Measurements from ENCODE around the gene AMPD3. TPM values are rescaled to one million over a fixed set of nuclear protein-coding genes. Genes with fewer than 3 reads are reported as not detected.
A peak's percentile ranks its signal among the peaks of the same experiment; 100 is the strongest.

Gene AMPD3
- total and polyA plus RNA-seq, 2 of the 13 experiments (the other 11 are each of a cell fraction or from before 2014, with no cell fraction given), result 0.33 to 2.3 TPM

DNA sequence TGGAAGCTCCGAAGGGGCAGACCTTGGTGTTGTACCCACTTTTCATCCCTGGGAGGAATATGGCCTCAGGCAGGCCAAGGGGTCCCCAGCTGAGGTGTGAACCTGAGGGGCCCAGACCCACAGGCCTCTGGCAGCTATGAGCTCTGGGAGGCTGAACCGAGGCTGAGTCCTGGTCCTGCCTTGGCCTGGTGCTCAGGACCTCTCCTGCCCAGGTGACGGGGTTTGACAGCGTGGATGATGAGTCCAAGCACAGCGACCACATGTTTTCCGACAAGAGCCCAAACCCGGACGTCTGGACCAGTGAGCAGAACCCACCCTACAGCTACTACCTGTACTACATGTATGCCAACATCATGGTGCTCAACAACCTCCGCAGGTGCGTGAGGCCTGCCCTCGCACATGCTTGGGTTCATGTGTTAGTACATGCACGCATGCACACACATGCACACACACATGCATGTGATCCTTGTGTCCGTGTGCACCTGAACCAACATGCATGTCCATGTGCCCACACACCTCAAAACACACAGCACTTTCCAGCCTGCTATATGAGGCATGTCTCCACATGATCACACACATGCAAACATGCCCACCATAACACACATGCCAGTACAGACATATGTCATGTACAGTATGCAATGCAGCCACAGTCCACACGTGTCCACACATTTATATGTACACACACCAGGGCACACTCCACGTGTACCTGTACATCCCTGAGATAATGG lies 45.0 kb downstream of the AMPD3 start:
- no peak overlapping the region for H2AFZ ChIP-seq (ENCODE audit: low read length)
- POLR2A ChIA-PET, result no interaction called here
- FAIRE-seq (no peak), ATAC-seq (no peak), DNase-seq (ENCODE audit: low spot score) (no peak)
- WGBS (ENCODE audit: low lambda C conversion rate), result 47% methylated on average over 8 of the region's 15 CpGs
- H3K4me2 ChIP-seq (ENCODE audit: low read depth, low read length), result no peak overlapping the region
- no peak overlapping the region for H3K9ac ChIP-seq (ENCODE audit: insufficient read depth, low read depth, low read length)
- no peaks in the 10 kb centered on the region for H3K27me3 ChIP-seq (ENCODE audit: control insufficient read depth in 1 of 2, insufficient read depth in 2 of 2, low read length in 2 of 2)
- H3K36me3 ChIP-seq (replicated peaks in 1 of 2; ENCODE audit: control insufficient read depth in 1 of 2, insufficient read depth in 2 of 2, low read length in 2 of 2), result no peaks in the 10 kb centered on the region
- H3K79me2 ChIP-seq (ENCODE audit: insufficient read depth, low read length), result no peaks in the 10 kb centered on the region
- CTCF ChIA-PET (ENCODE audit: low intra/inter-chr PET ratio, low total read pairs), result no interaction called here
- TF ChIP-seq, protein P1, sequence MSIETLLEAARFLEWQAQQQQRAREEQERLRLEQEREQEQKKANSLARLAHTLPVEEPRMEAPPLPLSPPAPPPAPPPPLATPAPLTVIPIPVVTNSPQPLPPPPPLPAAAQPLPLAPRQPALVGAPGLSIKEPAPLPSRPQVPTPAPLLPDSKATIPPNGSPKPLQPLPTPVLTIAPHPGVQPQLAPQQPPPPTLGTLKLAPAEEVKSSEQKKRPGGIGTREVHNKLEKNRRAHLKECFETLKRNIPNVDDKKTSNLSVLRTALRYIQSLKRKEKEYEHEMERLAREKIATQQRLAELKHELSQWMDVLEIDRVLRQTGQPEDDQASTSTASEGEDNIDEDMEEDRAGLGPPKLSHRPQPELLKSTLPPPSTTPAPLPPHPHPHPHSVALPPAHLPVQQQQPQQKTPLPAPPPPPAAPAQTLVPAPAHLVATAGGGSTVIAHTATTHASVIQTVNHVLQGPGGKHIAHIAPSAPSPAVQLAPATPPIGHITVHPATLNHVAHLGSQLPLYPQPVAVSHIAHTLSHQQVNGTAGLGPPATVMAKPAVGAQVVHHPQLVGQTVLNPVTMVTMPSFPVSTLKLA (IDR thresholded peaks at IDR 0.05), result peak; percentile 73
- no peak for TF ChIP-seq HES4 (CRISPR knock-in tag; IDR thresholded peaks at IDR 0.05; ENCODE audit: borderline replicate concordance)
- H4K20me1 ChIP-seq (ENCODE audit: insufficient read depth, low read length), result no peaks in the 10 kb centered on the region; the same call in 1 of the 2 replicates
- no peak overlapping the region for H3K4me3 ChIP-seq (replicated peaks in 1 of 3; ENCODE audit: insufficient read depth in 1 of 3, low read depth in 2 of 3, low read length in 3 of 3)
- H3K27ac ChIP-seq (ENCODE audit: extremely low read length, insufficient read depth, low read length), result no peak overlapping the region
- no peaks in the 10 kb centered on the region for H3K4me1 ChIP-seq (ENCODE audit: insufficient read depth, low read length)
- in situ Hi-C loops (cut with HindIII; ENCODE audit: extremely low pct_ligation_motif_present, low pct_unique_long_range_greater_than_20kb), result no loop called here
- no TSS peak for BruUV-seq (replicated peaks)
- no peaks in the 10 kb centered on the region for H3K9me3 ChIP-seq (ENCODE audit: low read length)
- intact Hi-C loops (cut with micrococcal nuclease; ENCODE audit: unreplicated experiment), result no loop called here

DNA sequence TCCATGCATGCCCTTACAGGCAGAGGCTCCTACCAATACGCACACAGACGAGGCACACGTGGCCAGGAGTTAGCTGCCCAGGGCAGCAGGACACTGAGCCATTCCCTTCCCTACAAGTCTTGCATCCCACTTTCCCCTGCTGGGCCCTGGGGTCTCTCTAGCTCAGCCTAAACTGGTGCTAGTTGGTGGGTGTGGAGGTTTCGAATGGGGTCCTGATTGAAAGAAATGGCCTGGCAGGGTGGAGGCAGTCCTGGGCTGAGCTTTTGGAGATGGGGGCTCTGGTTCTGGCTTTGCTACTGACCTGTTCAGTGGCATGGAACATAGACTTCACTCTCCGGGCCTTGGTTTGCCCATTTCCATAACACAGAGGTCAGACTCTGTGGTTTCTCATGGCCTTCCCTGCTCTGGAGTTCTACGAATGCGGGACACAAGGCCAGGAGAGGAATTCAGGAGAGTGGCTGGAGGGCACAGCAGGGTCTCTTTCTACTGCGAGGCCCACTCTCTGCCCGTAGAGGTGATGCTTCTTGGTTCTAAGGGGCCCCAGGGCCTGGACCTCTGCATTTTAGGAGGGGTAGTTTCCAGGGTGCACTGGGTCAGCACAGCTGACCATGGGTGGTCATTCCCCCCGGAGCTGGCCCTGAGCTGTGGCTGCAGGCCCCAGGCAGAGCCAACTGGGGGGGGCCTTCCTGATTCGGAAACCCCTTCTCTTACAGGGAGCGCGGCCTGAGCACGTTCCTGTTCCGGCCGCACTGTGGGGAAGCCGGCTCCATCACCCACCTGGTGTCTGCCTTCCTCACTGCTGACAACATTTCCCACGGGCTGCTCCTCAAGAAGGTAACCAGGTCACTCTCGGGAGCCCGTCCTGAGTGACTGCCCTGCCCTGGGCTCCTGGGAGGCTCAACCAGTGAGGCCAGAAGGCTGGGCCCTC lies 46.0 kb downstream of the AMPD3 start:
- no peaks in the 10 kb centered on the region for H3K36me3 ChIP-seq (replicated peaks in 1 of 2; ENCODE audit: control insufficient read depth in 1 of 2, insufficient read depth in 2 of 2, low read length in 2 of 2)
- no peaks in the 10 kb centered on the region; the same call in 1 of the 2 replicates for H4K20me1 ChIP-seq (ENCODE audit: insufficient read depth, low read length)
- 83% methylated on average over 18 of the region's 20 CpGs for WGBS (ENCODE audit: low lambda C conversion rate)
- DNase-seq (ENCODE audit: low spot score), result no peak
- intact Hi-C loops (cut with micrococcal nuclease; ENCODE audit: unreplicated experiment) (no loop called here), in situ Hi-C loops (cut with HindIII; ENCODE audit: extremely low pct_ligation_motif_present, low pct_unique_long_range_greater_than_20kb) (no loop called here)
- ChIA-PET CTCF (ENCODE audit: low intra/inter-chr PET ratio, low total read pairs) (no interaction called here), POLR2A (no interaction called here)
- TF ChIP-seq HNRNPH1 (optimal IDR thresholded peaks at IDR 0.05; ENCODE audit: low read depth, low read length), result no peak
- TF ChIP-seq ZNF136 (CRISPR knock-in tag; IDR thresholded peaks at IDR 0.05; ENCODE audit: low read depth), result no peak
- TF ChIP-seq ERF (CRISPR knock-in tag; IDR thresholded peaks at IDR 0.05), result no peak
- TF ChIP-seq NR2C2 (CRISPR knock-in tag; IDR thresholded peaks at IDR 0.05; ENCODE audit: borderline replicate concordance), result no peak
- no peak for TF ChIP-seq RFX1 (IDR thresholded peaks at IDR 0.05)
- ATAC-seq, result no peak
- no peaks in the 10 kb centered on the region for H3K4me1 ChIP-seq (ENCODE audit: insufficient read depth, low read length)
- H3K9ac ChIP-seq (ENCODE audit: insufficient read depth, low read depth, low read length), result no peak overlapping the region
- no peaks in the 10 kb centered on the region for H3K9me3 ChIP-seq (ENCODE audit: low read length)
- H3K27me3 ChIP-seq (ENCODE audit: control insufficient read depth in 1 of 2, insufficient read depth in 2 of 2, low read length in 2 of 2), result no peaks in the 10 kb centered on the region
- no peak overlapping the region for H3K4me2 ChIP-seq (ENCODE audit: low read depth, low read length)
- no peaks in the 10 kb centered on the region for H3K79me2 ChIP-seq (ENCODE audit: insufficient read depth, low read length)
- H2AFZ ChIP-seq (ENCODE audit: low read length), result no peak overlapping the region
- no TSS peak for BruUV-seq (replicated peaks)
- no peak overlapping the region for H3K4me3 ChIP-seq (replicated peaks in 1 of 3; ENCODE audit: insufficient read depth in 1 of 3, low read depth in 2 of 3, low read length in 3 of 3)
- no peak overlapping the region for H3K27ac ChIP-seq (ENCODE audit: extremely low read length, insufficient read depth, low read length)
- no peak for FAIRE-seq

Data from HepG2 (cell line).